Measurements from ENCODE around the gene TUT4. TPM values are rescaled to one million over a fixed set of nuclear protein-coding genes. Genes with fewer than 3 reads are reported as not detected.

The TUT4 gene
- total RNA-seq, result 62.5 and 67.8 TPM in 2 replicates

DNA sequence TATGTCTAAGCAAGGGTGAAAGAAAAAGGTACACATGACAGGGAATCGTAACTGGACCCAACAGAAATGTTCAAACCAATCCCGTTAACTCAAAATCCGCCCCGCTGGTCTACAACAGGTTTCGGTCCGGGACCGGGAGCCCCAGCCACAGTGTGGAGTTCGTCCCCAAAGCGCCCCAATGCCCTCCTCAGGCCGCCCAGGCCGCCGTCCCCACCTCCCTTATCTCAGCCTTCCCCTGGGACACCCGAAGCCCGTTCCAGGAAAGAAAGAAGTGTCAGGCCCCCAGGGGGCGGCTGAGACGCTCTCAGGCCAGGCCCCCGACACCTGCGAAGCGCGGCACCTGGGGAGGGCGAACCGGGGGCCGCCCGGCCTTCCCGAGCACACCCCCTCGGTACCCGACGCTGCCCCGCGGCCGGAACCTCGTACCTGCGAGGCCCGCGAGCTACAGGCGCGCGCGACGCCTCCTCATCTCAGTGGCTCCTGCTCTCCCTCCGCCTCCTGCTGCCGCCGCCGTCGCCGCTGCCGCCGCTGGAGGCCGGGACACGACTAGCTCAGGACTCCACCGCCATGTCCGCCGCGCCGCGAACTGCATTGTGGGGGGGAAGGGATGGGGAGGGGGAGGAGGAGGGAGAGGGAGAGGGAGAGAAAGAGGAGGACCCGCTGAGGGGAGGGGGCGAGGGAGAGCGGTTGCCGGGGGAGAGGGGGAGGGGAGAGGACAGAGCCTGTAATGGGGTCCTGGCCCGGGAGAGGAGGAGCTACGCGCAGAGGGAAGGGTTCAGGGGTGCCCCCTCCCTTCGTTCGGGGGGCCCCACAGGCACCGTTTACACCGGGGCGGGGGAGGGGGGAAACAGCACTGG lies at the start of gene TUT4:
Gene TUT4, minus strand, starts transcription at position 588 of the 857 bp plus-strand sequence. CDS start 26,812 bp downstream, outside the sequence.
- peaks cover 4% of the 10 kb centered on the region for H3K36me3 Mint-ChIP-seq (ENCODE audit: low read depth)
- peak within 1 kb of the TSS; percentile 49 for H3K4me3 Mint-ChIP-seq
- peaks cover 36% of the 10 kb centered on the region for H3K4me1 Mint-ChIP-seq (ENCODE audit: low read depth)
- intact Hi-C loops (cut with micrococcal nuclease), result loop anchor here (1.0 to 10.0 kb wide), 16 partner anchors 29 to 1852 kb away; partner anchors contain the start of genes BTF3L4, CC2D1B, CPT2 and ECHDC2
- H3K27ac Mint-ChIP-seq, result peak within 1 kb of the TSS; percentile 86
- DNase-seq (ENCODE audit: low spot score), result peak; percentile 69
- no peaks in the 10 kb centered on the region for H3K9me3 Mint-ChIP-seq
- peaks cover 3% of the 10 kb centered on the region for H3K27me3 Mint-ChIP-seq (ENCODE audit: insufficient read depth)

DNA sequence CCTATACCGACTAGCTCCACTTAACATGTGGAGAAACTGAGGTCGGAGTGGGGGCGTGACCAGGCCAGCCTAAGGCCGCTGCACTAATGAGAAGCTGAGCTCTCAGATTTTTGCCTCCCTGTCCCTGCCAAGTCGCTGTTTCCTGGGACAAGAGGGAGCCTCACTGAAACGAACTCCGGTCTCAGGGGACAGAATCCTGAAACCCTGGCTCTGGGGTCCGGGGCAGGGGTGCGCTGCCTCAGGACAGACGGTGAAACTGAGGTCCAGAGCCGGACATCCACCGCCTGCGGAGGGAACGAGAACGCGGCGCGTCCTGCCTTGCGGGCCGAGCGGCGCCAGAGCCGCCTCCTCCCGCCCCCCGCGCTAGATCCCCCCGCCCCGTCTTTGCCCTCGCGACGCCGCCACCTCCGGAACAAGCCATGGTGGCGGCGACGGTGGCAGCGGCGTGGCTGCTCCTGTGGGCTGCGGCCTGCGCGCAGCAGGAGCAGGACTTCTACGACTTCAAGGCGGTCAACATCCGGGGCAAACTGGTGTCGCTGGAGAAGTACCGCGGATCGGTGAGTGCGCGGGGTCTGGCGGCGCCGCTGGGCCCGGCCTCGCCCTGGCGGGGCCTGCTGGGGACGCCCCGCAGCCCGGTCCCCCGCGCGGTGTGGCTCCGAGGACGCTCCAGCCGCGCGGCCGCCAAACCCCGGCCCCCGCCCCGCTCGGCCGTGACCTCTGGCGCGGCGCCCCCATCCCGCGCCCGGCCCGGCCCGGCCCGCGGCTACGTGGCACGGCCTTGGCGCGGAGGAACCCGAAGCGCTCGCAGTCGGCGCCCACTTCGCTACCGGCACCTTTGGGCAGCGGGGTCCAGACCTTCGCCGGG lies 49.3 kb upstream of the TUT4 start, which contains the start of gene GPX7:
Gene GPX7, plus strand, starts transcription at position 381 of the 865 bp plus-strand sequence. Its CDS starts 39 bp downstream, at position 420.
- Mint-ChIP-seq H3K27ac (peak within 1 kb of the TSS; percentile 86), H3K36me3 (ENCODE audit: low read depth) (peaks cover 27% of the 10 kb centered on the region), H3K4me3 (peak within 1 kb of the TSS; percentile 87), H3K4me1 (ENCODE audit: low read depth) (peaks cover 49% of the 10 kb centered on the region), H3K27me3 (ENCODE audit: insufficient read depth) (no peaks in the 10 kb centered on the region), H3K9me3 (no peaks in the 10 kb centered on the region)
- intact Hi-C loops (cut with micrococcal nuclease), result loop anchor here (1.0 to 2.0 kb wide), 4 partner anchors 49 to 198 kb away; partner anchors contain the start of genes ORC1, PRPF38A and TUT4
- peak; percentile 54 for DNase-seq (ENCODE audit: low spot score)

GRCh38 chr1:52601519-52601918 lies 48.6 kb upstream of the TUT4 start:
- H3K27me3 Mint-ChIP-seq (ENCODE audit: insufficient read depth), result no peaks in the 10 kb centered on the region
- DNase-seq (ENCODE audit: low spot score), result no peak
- intact Hi-C loops (cut with micrococcal nuclease), result no loop called here
- H3K9me3 Mint-ChIP-seq, result no peaks in the 10 kb centered on the region
- peak overlapping the region; percentile 80 for H3K4me3 Mint-ChIP-seq
- peak overlapping the region; percentile 86 for H3K27ac Mint-ChIP-seq
- H3K36me3 Mint-ChIP-seq (ENCODE audit: low read depth), result peaks cover 22% of the 10 kb centered on the region
- peaks cover 49% of the 10 kb centered on the region for H3K4me1 Mint-ChIP-seq (ENCODE audit: low read depth)

GRCh38 chr1:52600533-52601179 lies 47.8 kb upstream of the TUT4 start:
- H3K4me1 Mint-ChIP-seq (ENCODE audit: low read depth), result peaks cover 41% of the 10 kb centered on the region

GRCh38 chr1:52599236-52599635 lies 46.3 kb upstream of the TUT4 start:
- H3K9me3 Mint-ChIP-seq, result no peaks in the 10 kb centered on the region
- H3K4me1 Mint-ChIP-seq (ENCODE audit: low read depth), result peaks cover 29% of the 10 kb centered on the region
- H3K36me3 Mint-ChIP-seq (ENCODE audit: low read depth), result peaks cover 12% of the 10 kb centered on the region
- no peak overlapping the region for H3K27ac Mint-ChIP-seq
- no peaks in the 10 kb centered on the region for H3K27me3 Mint-ChIP-seq (ENCODE audit: insufficient read depth)
- intact Hi-C loops (cut with micrococcal nuclease), result no loop called here
- no peak for DNase-seq (ENCODE audit: low spot score)
- no peak overlapping the region for H3K4me3 Mint-ChIP-seq

More at GRCh38 chr1:52600533-52601179, 47.8 kb upstream of the TUT4 start:
- intact Hi-C loops (cut with micrococcal nuclease), result no loop called here
- Mint-ChIP-seq H3K27me3 (ENCODE audit: insufficient read depth) (no peaks in the 10 kb centered on the region), H3K9me3 (no peaks in the 10 kb centered on the region), H3K36me3 (ENCODE audit: low read depth) (peaks cover 19% of the 10 kb centered on the region), H3K4me3 (peak overlapping the region; percentile 37), H3K27ac (no peak overlapping the region)
- no peak for DNase-seq (ENCODE audit: low spot score)

DNA sequence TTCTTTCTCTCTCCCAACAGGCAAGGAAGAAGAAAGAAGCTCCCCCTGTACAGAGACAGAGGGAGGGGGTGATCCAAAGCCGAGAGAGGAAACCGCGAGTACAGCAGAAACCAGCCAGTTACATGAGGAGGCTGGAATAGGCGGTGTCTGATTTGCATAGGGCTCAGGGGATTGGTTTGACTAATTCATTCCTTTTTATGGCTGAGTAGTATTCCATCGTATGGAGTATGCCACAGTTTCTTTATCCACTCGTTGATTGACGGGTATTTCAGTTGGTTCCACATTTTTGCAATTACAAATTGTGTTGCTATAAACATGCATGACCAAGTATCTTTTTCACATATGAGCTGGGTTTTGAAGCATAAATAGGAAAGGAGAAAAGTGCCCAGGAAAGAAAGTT lies 45.8 kb upstream of the TUT4 start:
- H3K27ac Mint-ChIP-seq, result no peak overlapping the region
- H3K9me3 Mint-ChIP-seq, result no peaks in the 10 kb centered on the region
- no peak for DNase-seq (ENCODE audit: low spot score)
- peaks cover 24% of the 10 kb centered on the region for H3K4me1 Mint-ChIP-seq (ENCODE audit: low read depth)
- intact Hi-C loops (cut with micrococcal nuclease), result no loop called here
- no peaks in the 10 kb centered on the region for H3K27me3 Mint-ChIP-seq (ENCODE audit: insufficient read depth)
- H3K4me3 Mint-ChIP-seq, result no peak overlapping the region
- peaks cover 10% of the 10 kb centered on the region for H3K36me3 Mint-ChIP-seq (ENCODE audit: low read depth)

- Mint-ChIP-seq H3K4me1 (ENCODE audit: low read depth) (peaks cover 16% of the 10 kb centered on the region), H3K9me3 (no peaks in the 10 kb centered on the region), H3K4me3 (no peak overlapping the region), H3K27me3 (ENCODE audit: insufficient read depth) (no peaks in the 10 kb centered on the region), H3K27ac (no peak overlapping the region), H3K36me3 (ENCODE audit: low read depth) (peaks cover 4% of the 10 kb centered on the region)
- no peak for DNase-seq (ENCODE audit: low spot score)
- intact Hi-C loops (cut with micrococcal nuclease), result no loop called here
These were observed 45.0 kb upstream of the TUT4 start for GRCh38 chr1:52597912-52598311.

DNA sequence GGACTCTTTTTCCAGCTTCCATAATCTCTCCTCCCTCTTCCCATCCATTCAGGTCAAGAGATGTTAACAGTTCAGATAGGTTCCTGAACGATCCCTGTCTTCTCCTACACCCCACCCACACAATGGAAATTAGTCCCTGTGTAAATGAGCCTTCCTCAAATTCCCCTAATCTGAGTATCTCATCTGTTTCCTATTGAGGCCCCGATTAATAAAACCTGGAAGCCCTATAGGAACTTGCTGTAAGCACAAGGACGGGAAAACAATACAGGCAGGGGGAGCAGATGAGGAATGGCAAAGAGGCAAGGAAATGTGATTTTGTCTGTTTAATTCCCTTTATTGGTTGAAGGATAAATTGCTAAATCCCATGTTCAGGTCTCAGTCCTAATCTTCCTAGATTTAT lies 42.2 kb upstream of the TUT4 start:
- no peaks in the 10 kb centered on the region for H3K36me3 Mint-ChIP-seq (ENCODE audit: low read depth)

DNA sequence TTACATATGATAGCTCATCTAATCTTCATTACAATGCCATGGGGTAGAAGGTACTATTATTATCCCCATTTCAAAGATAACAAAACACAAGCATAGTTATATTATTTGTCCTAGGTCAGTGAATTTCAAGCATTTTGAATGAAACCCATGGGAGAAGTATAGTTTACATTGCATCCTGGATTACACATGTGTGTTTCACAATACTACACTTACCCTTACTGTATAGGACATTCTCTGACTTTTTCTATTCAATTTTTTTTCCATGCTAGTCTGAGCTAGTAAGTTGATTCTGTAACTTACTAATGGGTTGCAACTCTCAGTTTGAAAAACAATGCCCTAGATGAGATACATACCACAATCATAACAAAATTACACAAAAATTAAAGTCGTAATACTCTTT lies 40.6 kb upstream of the TUT4 start:
- H3K4me3 Mint-ChIP-seq, result no peak overlapping the region
- DNase-seq (ENCODE audit: low spot score), result no peak
- H3K27ac Mint-ChIP-seq, result no peak overlapping the region
- H3K4me1 Mint-ChIP-seq (ENCODE audit: low read depth), result no peaks in the 10 kb centered on the region
- H3K36me3 Mint-ChIP-seq (ENCODE audit: low read depth), result no peaks in the 10 kb centered on the region
- intact Hi-C loops (cut with micrococcal nuclease), result no loop called here
- H3K27me3 Mint-ChIP-seq (ENCODE audit: insufficient read depth), result peaks cover 3% of the 10 kb centered on the region
- H3K9me3 Mint-ChIP-seq, result no peaks in the 10 kb centered on the region

More for the DNA sequence above, 42.2 kb upstream of the TUT4 start:
- H3K27me3 Mint-ChIP-seq (ENCODE audit: insufficient read depth), result no peaks in the 10 kb centered on the region
- intact Hi-C loops (cut with micrococcal nuclease), result no loop called here
- no peaks in the 10 kb centered on the region for H3K9me3 Mint-ChIP-seq
- H3K4me1 Mint-ChIP-seq (ENCODE audit: low read depth), result no peaks in the 10 kb centered on the region
- no peak overlapping the region for H3K4me3 Mint-ChIP-seq
- no peak for DNase-seq (ENCODE audit: low spot score)
- no peak overlapping the region for H3K27ac Mint-ChIP-seq

GRCh38 chr1:52592637-52593323 lies 39.9 kb upstream of the TUT4 start:
- intact Hi-C loops (cut with micrococcal nuclease), result no loop called here
- no peak for DNase-seq (ENCODE audit: low spot score)

GRCh38 chr1:52590266-52590665 lies 37.4 kb upstream of the TUT4 start:
- peaks cover 9% of the 10 kb centered on the region for H3K27me3 Mint-ChIP-seq (ENCODE audit: insufficient read depth)
- H3K4me1 Mint-ChIP-seq (ENCODE audit: low read depth), result no peaks in the 10 kb centered on the region
- intact Hi-C loops (cut with micrococcal nuclease), result no loop called here
- H3K27ac Mint-ChIP-seq, result no peak overlapping the region
- no peak overlapping the region for H3K4me3 Mint-ChIP-seq
- no peaks in the 10 kb centered on the region for H3K36me3 Mint-ChIP-seq (ENCODE audit: low read depth)
- DNase-seq (ENCODE audit: low spot score), result no peak
- no peaks in the 10 kb centered on the region for H3K9me3 Mint-ChIP-seq

More at GRCh38 chr1:52592637-52593323, 39.9 kb upstream of the TUT4 start:
- no peak overlapping the region for H3K27ac Mint-ChIP-seq
- no peaks in the 10 kb centered on the region for H3K4me1 Mint-ChIP-seq (ENCODE audit: low read depth)
- no peaks in the 10 kb centered on the region for H3K9me3 Mint-ChIP-seq
- H3K4me3 Mint-ChIP-seq, result no peak overlapping the region
- peaks cover 5% of the 10 kb centered on the region for H3K27me3 Mint-ChIP-seq (ENCODE audit: insufficient read depth)
- H3K36me3 Mint-ChIP-seq (ENCODE audit: low read depth), result no peaks in the 10 kb centered on the region

- intact Hi-C loops (cut with micrococcal nuclease), result no loop called here
- H3K9me3 Mint-ChIP-seq, result no peaks in the 10 kb centered on the region
- H3K4me3 Mint-ChIP-seq, result no peak overlapping the region
- no peak overlapping the region for H3K27ac Mint-ChIP-seq
- no peaks in the 10 kb centered on the region for H3K4me1 Mint-ChIP-seq (ENCODE audit: low read depth)
- no peaks in the 10 kb centered on the region for H3K36me3 Mint-ChIP-seq (ENCODE audit: low read depth)
- DNase-seq (ENCODE audit: low spot score), result no peak
- H3K27me3 Mint-ChIP-seq (ENCODE audit: insufficient read depth), result peaks cover 16% of the 10 kb centered on the region
These were observed 35.6 kb upstream of the TUT4 start for GRCh38 chr1:52588535-52588934.
